ENCODE results near the gene CADM3. TPM values are rescaled to one million over a fixed set of nuclear protein-coding genes. Genes with fewer than 3 reads are reported as not detected.
A peak's percentile ranks its signal among the peaks of the same experiment; 100 is the strongest.

The CADM3 gene
- polyA plus RNA-seq, 2 of the 4 experiments (the other 2 are of a cell fraction): 0.10 to 0.13 TPM

- CTCF ChIA-PET: interaction anchor here (17.8 kb wide), 1 partner anchor 18 kb away, joined by 148 read pairs; no protein-coding TSS in a partner anchor
- H3K4me3 ChIP-seq: no peak overlapping the region
- no peak overlapping the region for H3K27ac ChIP-seq
- POLR2A ChIA-PET: no interaction called here
- no peak for ATAC-seq
- peaks cover 23% of the 10 kb centered on the region for H3K4me1 ChIP-seq
- DNase-seq (ENCODE audit: low read depth in 1 of 2, low spot score in 1 of 2): no peak
- FAIRE-seq: no peak
- WGBS (ENCODE audit: missing lambda C conversion rate): 75% methylated on average over 2 of the region's 2 CpGs
- H3K4me2 ChIP-seq: no peak overlapping the region
- no peak for TF ChIP-seq RAD21 (conservative IDR thresholded peaks at IDR 0.05 in 1 of 2, IDR thresholded peaks at IDR 0.05 in 1 of 2)
- TF ChIP-seq JUNB (IDR thresholded peaks at IDR 0.05): no peak
- no peak for TF ChIP-seq ATOH8 (CRISPR knock-in tag; IDR thresholded peaks at IDR 0.05; ENCODE audit: low read depth)
- TF ChIP-seq NFE2L2 (conservative IDR thresholded peaks at IDR 0.05; ENCODE audit: low read length): no peak
- no peak for TF ChIP-seq HOXB5 (CRISPR knock-in tag; IDR thresholded peaks at IDR 0.05)
- TF ChIP-seq MYC (IDR thresholded peaks at IDR 0.05; ENCODE audit: borderline replicate concordance, low read length): no peak
- no peak for TF ChIP-seq NPAS2 (CRISPR knock-in tag; IDR thresholded peaks at IDR 0.05; ENCODE audit: borderline replicate concordance)
- TF ChIP-seq MAX (IDR thresholded peaks at IDR 0.05): no peak
- no peak for TF ChIP-seq JUN (IDR thresholded peaks at IDR 0.05)
- TF ChIP-seq CTCF (IDR thresholded peaks at IDR 0.05): no peak
- no peak for TF ChIP-seq KDM5A (IDR thresholded peaks at IDR 0.05)
- no peak for TF ChIP-seq CHD2 (IDR thresholded peaks at IDR 0.05; ENCODE audit: low read length, partially characterized antibody)
- TF ChIP-seq CHD4 (IDR thresholded peaks at IDR 0.05; ENCODE audit: borderline replicate concordance): no peak
- no peak for TF ChIP-seq CEBPB (IDR thresholded peaks at IDR 0.05)
- TF ChIP-seq EHMT2 (IDR thresholded peaks at IDR 0.05; ENCODE audit: low read depth): no peak
- no peak for TF ChIP-seq PHF8 (IDR thresholded peaks at IDR 0.05; ENCODE audit: borderline replicate concordance, low read depth)
- no peak for TF ChIP-seq MAFK (IDR thresholded peaks at IDR 0.05; ENCODE audit: partially characterized antibody)
- TF ChIP-seq HEYL (CRISPR knock-in tag; IDR thresholded peaks at IDR 0.05): no peak
- no peak for TF ChIP-seq NR3C1 (IDR thresholded peaks at IDR 0.05)
- H3K9me3 ChIP-seq: no peaks in the 10 kb centered on the region
These were observed 57.1 kb downstream of the CADM3 start for GRCh38 chr1:159228554-159228953.

- TF ChIP-seq SREBF2 (IDR thresholded peaks at IDR 0.05) (no peak), ZC3H11A (IDR thresholded peaks at IDR 0.05) (no peak), NFE2L2 (conservative IDR thresholded peaks at IDR 0.05; ENCODE audit: low read length) (no peak), MAX (IDR thresholded peaks at IDR 0.05) (no peak), ZSCAN20 (CRISPR knock-in tag; IDR thresholded peaks at IDR 0.05) (no peak), BHLHE40 (IDR thresholded peaks at IDR 0.05; ENCODE audit: low read depth, low read length) (no peak), RFX5 (IDR thresholded peaks at IDR 0.05) (no peak), HOXA7 (CRISPR knock-in tag; IDR thresholded peaks at IDR 0.05) (no peak)
- H3K27ac ChIP-seq: peak overlapping the region; percentile 29 to 64; a peak in 4 of 6 replicates
- POLR2A ChIA-PET: no interaction called here
- peak in 1 of 2 experiments; percentile 7 for DNase-seq (ENCODE audit: low read depth in 1 of 2, low spot score in 1 of 2)
- no peak overlapping the region for H3K4me3 ChIP-seq
- WGBS (ENCODE audit: missing lambda C conversion rate): 63% methylated on average over 8 of the region's 8 CpGs
- H3K4me1 ChIP-seq: peaks cover 23% of the 10 kb centered on the region
- CTCF ChIA-PET: interaction anchor here (1.2 to 17.8 kb wide), 3 partner anchors 10 to 31 kb away, joined by 3 to 148 read pairs (median 6); no protein-coding TSS in a partner anchor
- peak overlapping the region; percentile 43 for H3K4me2 ChIP-seq
- no peak for FAIRE-seq
- no peaks in the 10 kb centered on the region for H3K9me3 ChIP-seq
- peak in 1 of 2 experiments; percentile 35; a peak in 2 of 6 replicates for ATAC-seq
These were observed 58.0 kb downstream of the CADM3 start for GRCh38 chr1:159229260-159229885.

Data from A549 (cell line).